GM06990 (cell line): Measurements from ENCODE around the gene AOC3.
"Not testable (repeated sequence)": the region's sequence is repeated elsewhere in the genome, so short reads cannot be mapped to it uniquely, and the experiment has no call there.

Source experiments
- DNase-seq: peaks from one replicate; pipeline ENCODE4 v3.0.0-alpha.2; 2011; ENCODE audit not compliant: insufficient read length; ENCODE audit errors: extremely low read depth
- H3K27me3 ChIP-seq: replicated peaks from 2 replicates; pipeline ENCODE4 v1.6.0; 2011; ENCODE audit warnings: low read length; ENCODE audit not compliant: control insufficient read depth, insufficient read depth
- H3K36me3 ChIP-seq: 2 replicates; pipeline ENCODE4 v1.5.1; 2011; ENCODE audit warnings: low read length; ENCODE audit not compliant: control insufficient read depth, insufficient read depth
- H3K4me3 ChIP-seq: replicated peaks from 2 replicates; pipeline ENCODE4 v1.5.1; 2011; ENCODE audit warnings: low read depth, mild to moderate bottlenecking, control low read depth, low read length
- CTCF ChIP-seq: IDR thresholded peaks from 2 replicates; pipeline ENCODE4 v1.5.1; 2011; ENCODE audit warnings: low read length, control low read depth, mild to moderate bottlenecking, inconsistent platforms; ENCODE audit not compliant: insufficient read depth, poor library complexity, severe bottlenecking

The AOC3 gene

GRCh38 chr17:42871647-42872046, 20.6 kb downstream of the AOC3 start:
- no peak for TF ChIP-seq CTCF

GRCh38 chr17:42872251-42872965, 21.4 kb downstream of the AOC3 start:
- no peak for TF ChIP-seq CTCF
- DNase-seq = no peak
- no peaks in the 10 kb centered on the region for H3K27me3 ChIP-seq
- no peaks in the 10 kb centered on the region for H3K36me3 ChIP-seq
- no peak overlapping the region for H3K4me3 ChIP-seq

More at GRCh38 chr17:42871647-42872046, 20.6 kb downstream of the AOC3 start:
- Histone ChIP-seq H3K36me3 (no peaks in the 10 kb centered on the region), H3K27me3 (no peaks in the 10 kb centered on the region), H3K4me3 (no peak overlapping the region)
- no peak for DNase-seq

- Histone ChIP-seq H3K27me3 (no peaks in the 10 kb centered on the region), H3K4me3 (no peak overlapping the region), H3K36me3 (no peaks in the 10 kb centered on the region)
- no peak for TF ChIP-seq CTCF
- DNase-seq = no peak
Measured at GRCh38 chr17:42873315-42873714, 22.3 kb downstream of the AOC3 start.

GRCh38 chr17:42873932-42874695, 23.1 kb downstream of the AOC3 start:
- not testable (repeated sequence) for H3K36me3 ChIP-seq, H3K4me3 ChIP-seq, H3K27me3 ChIP-seq, DNase-seq

GRCh38 chr17:42877037-42877436, 26.0 kb downstream of the AOC3 start:
- no peaks in the 10 kb centered on the region for H3K36me3 ChIP-seq
- H3K4me3 ChIP-seq = no peak overlapping the region
- peaks cover 2% of the 10 kb centered on the region for H3K27me3 ChIP-seq
- DNase-seq = no peak
- no peak for TF ChIP-seq CTCF

- H3K36me3 ChIP-seq = no peaks in the 10 kb centered on the region
- H3K4me3 ChIP-seq = no peak overlapping the region
- peaks cover 2% of the 10 kb centered on the region for H3K27me3 ChIP-seq
- TF ChIP-seq CTCF = no peak
- no peak for DNase-seq
Measured at GRCh38 chr17:42878123-42878880, 27.3 kb downstream of the AOC3 start.
